Epithelial cell of proximal tubule (primary cell): Measurements from ENCODE around the gene RSPH1. TPM values are rescaled to one million over a fixed set of nuclear protein-coding genes. Genes with fewer than 3 reads are reported as not detected.

Source experiments
- DNase-seq: peaks from one replicate; pipeline ENCODE4 v3.0.0-alpha.2; 2011; ENCODE audit warnings: low read depth
- H3K4me3 ChIP-seq: 2 replicates; pipeline ENCODE4 v1.5.1; 2011; ENCODE audit warnings: low read depth, mild to moderate bottlenecking, low read length
- CTCF ChIP-seq: conservative IDR thresholded peaks from 2 replicates; pipeline ENCODE4 v1.5.1; 2012; ENCODE audit warnings: low read depth, mild to moderate bottlenecking, low read length
- total RNA-seq: library from RNA; depleted of rRNA; stranded (reverse); fragments of >200 nt; gene quantifications from 2 replicates; pipeline ENCODE4 v1.2.3, GENCODE V29; 2015

The RSPH1 gene
- total RNA-seq, 1 donor from 2014 or later: 1.8 TPM

GRCh38 chr21:42495765-42496119, 282 bp downstream of the RSPH1 start:
- TF ChIP-seq CTCF: no peak
- DNase-seq: no peak
- peak overlapping the region; percentile 82 for H3K4me3 ChIP-seq

- DNase-seq: no peak
- no peak overlapping the region for H3K4me3 ChIP-seq
- no peak for TF ChIP-seq CTCF
Observed at GRCh38 chr21:42495027-42495426, 997 bp downstream of the RSPH1 start.

GRCh38 chr21:42493109-42494060, 2.6 kb downstream of the RSPH1 start:
- H3K4me3 ChIP-seq: no peak overlapping the region
- DNase-seq: no peak
- TF ChIP-seq CTCF: no peak

- no peak for TF ChIP-seq CTCF
- H3K4me3 ChIP-seq: no peak overlapping the region
- DNase-seq: no peak
Observed at GRCh38 chr21:42492201-42492600, 3.8 kb downstream of the RSPH1 start.

- no peak for TF ChIP-seq CTCF
- H3K4me3 ChIP-seq: no peak overlapping the region
- DNase-seq: no peak
Observed at GRCh38 chr21:42491328-42491727, 4.7 kb downstream of the RSPH1 start.

- no peak overlapping the region for H3K4me3 ChIP-seq
- TF ChIP-seq CTCF: no peak
- no peak for DNase-seq
Observed at GRCh38 chr21:42490720-42491119, 5.3 kb downstream of the RSPH1 start.

GRCh38 chr21:42489991-42490390, 6.0 kb downstream of the RSPH1 start:
- H3K4me3 ChIP-seq: no peak overlapping the region
- no peak for DNase-seq
- TF ChIP-seq CTCF: no peak
